ENCODE data around the gene AIG1.

DNA sequence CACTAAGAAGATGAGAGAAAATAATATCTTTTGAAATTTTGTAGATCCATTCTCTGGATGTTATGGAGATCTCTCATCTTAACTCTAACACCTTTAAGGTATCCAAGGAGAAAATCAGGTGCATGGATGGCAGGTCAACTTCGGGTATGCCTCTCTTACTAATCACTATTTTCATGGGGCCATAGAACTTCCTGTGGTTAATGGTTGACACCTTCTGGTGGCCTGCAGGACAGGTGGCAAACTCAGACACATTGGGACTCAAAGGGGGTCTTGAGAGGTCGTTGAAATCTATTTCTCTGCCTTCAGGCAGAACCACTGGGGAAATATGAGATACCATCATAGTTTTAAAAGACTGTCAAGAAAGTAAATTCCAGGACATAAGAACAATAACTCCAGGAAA, 313.3 kb downstream of the AIG1 start:
- TF ChIP-seq CTCF (IDR thresholded peaks at IDR 0.05; ENCODE audit: insufficient read depth, low read depth, low read length) (no peak), EZH2 (IDR thresholded peaks at IDR 0.05; ENCODE audit: insufficient read depth, low read length) (no peak)
